BJ (cell line): ENCODE results near the gene DYRK3. TPM values are rescaled to one million over a fixed set of nuclear protein-coding genes. Genes with fewer than 3 reads are reported as not detected.

ENCODE experiments used
- CTCF ChIA-PET: fragments of 350-600 bp; formaldehyde crosslinking; extraction: SDS; loops from one replicate; lab custom pipeline; 2021; ENCODE audit warnings: antibody characterized with exemption, inconsistent platforms; lab: Yijun Ruan, JAX
- POLR2A ChIA-PET: fragments of 300-600 bp; sonication (Branson Sonifier 250); formaldehyde crosslinking; extraction: SDS; loops from one replicate; lab custom pipeline; 2021; ENCODE audit warnings: antibody characterized with exemption; lab: Charles Lee
- DNase-seq: peaks from one replicate; pipeline ENCODE4 v3.0.0-alpha.2; 2011; ENCODE audit warnings: low read depth
- H3K27me3 ChIP-seq: 2 replicates; pipeline ENCODE4 v1.6.0; 2011; ENCODE audit warnings: low read length; ENCODE audit not compliant: control insufficient read depth, insufficient read depth
- H3K36me3 ChIP-seq: 2 replicates; pipeline ENCODE4 v1.5.1; 2011; ENCODE audit warnings: low read length; ENCODE audit not compliant: control insufficient read depth, insufficient read depth
- H3K4me3 ChIP-seq: 2 replicates; pipeline ENCODE4 v1.5.1; 2011; ENCODE audit warnings: low read depth, mild to moderate bottlenecking, control low read depth, low read length
- CTCF ChIP-seq: IDR thresholded peaks from 2 replicates; pipeline ENCODE4 v1.5.1; 2011; ENCODE audit warnings: low read depth, mild to moderate bottlenecking, control low read depth, inconsistent platforms, low read length, moderate library complexity; ENCODE audit not compliant: insufficient read depth
- polyA plus RNA-seq: library from polyadenylated mRNA; depleted of rRNA; stranded (reverse); fragments of >200 nt; gene quantifications from 2 replicates; pipeline ENCODE4 v1.2.3, GENCODE V29; 2011

Gene DYRK3
- polyA plus RNA-seq, 1 experiment, result 7.4 TPM

GRCh38 chr1:206691604-206692003 is 56.3 kb downstream of the DYRK3 start:
- ChIA-PET POLR2A (no interaction called here), CTCF (interaction anchor here (0.9 to 2.9 kb wide), 8 partner anchors 14 to 221 kb away, joined by 3 to 10 read pairs (median 6); no protein-coding TSS in a partner anchor)
- TF ChIP-seq CTCF, result no peak
- H3K36me3 ChIP-seq, result peaks cover 4% of the 10 kb centered on the region
- no peak for DNase-seq
- no peaks in the 10 kb centered on the region for H3K27me3 ChIP-seq
- no peak overlapping the region for H3K4me3 ChIP-seq

GRCh38 chr1:206693029-206693428 is 57.7 kb downstream of the DYRK3 start:
- Histone ChIP-seq H3K36me3 (peaks cover 4% of the 10 kb centered on the region), H3K4me3 (no peak overlapping the region), H3K27me3 (no peaks in the 10 kb centered on the region)
- ChIA-PET CTCF (interaction anchor here (1.1 to 2.5 kb wide), 8 partner anchors 10 to 220 kb away, joined by 3 to 10 read pairs (median 6); partner anchors contain the start of gene DYRK3), POLR2A (no interaction called here)
- no peak for DNase-seq
- TF ChIP-seq CTCF, result no peak

- peaks cover 4% of the 10 kb centered on the region for H3K36me3 ChIP-seq
- DNase-seq, result no peak
- CTCF ChIA-PET, result interaction anchor here (1.1 to 2.5 kb wide), 7 partner anchors 10 to 219 kb away, joined by 3 to 9 read pairs (median 6); partner anchors contain the start of gene DYRK3
- no peak for TF ChIP-seq CTCF
- POLR2A ChIA-PET, result no interaction called here
- no peaks in the 10 kb centered on the region for H3K27me3 ChIP-seq
- no peak overlapping the region for H3K4me3 ChIP-seq
Measured at GRCh38 chr1:206693592-206693991, 58.3 kb downstream of the DYRK3 start.

- Histone ChIP-seq H3K27me3 (no peaks in the 10 kb centered on the region), H3K4me3 (no peak overlapping the region), H3K36me3 (peaks cover 4% of the 10 kb centered on the region)
- TF ChIP-seq CTCF, result no peak
- POLR2A ChIA-PET, result interaction anchor here (0.6 kb wide), 1 partner anchor 19 kb away, joined by 3 read pairs; no protein-coding TSS in a partner anchor
- DNase-seq, result no peak
- CTCF ChIA-PET, result interaction anchor here (0.9 to 2.3 kb wide), 7 partner anchors 11 to 77 kb away, joined by 3 to 9 read pairs (median 6); partner anchors contain the start of genes DYRK3 and IL19
Measured at GRCh38 chr1:206694171-206695124, 59.1 kb downstream of the DYRK3 start.

- no peak overlapping the region for H3K4me3 ChIP-seq
- ChIA-PET POLR2A (no interaction called here), CTCF (interaction anchor here (1.0 to 3.4 kb wide), 4 partner anchors 10 to 39 kb away, joined by 3 to 10 read pairs (median 3); no protein-coding TSS in a partner anchor)
- no peaks in the 10 kb centered on the region for H3K27me3 ChIP-seq
- DNase-seq, result no peak
- peaks cover 4% of the 10 kb centered on the region for H3K36me3 ChIP-seq
- TF ChIP-seq CTCF, result no peak
Measured at GRCh38 chr1:206695733-206696132, 60.4 kb downstream of the DYRK3 start.
